Brain microvascular endothelial cell (primary cell): ENCODE data around the gene ATP1A4.
A peak's percentile ranks its signal among the peaks of the same experiment; 100 is the strongest.

ENCODE experiments used
- DNase-seq: peaks from one replicate; pipeline ENCODE4 v3.0.0-alpha.2; 2020
- H3K27ac ChIP-seq: fragments of 250-450 bp; sonication (Bioruptor Pico); 2 replicates; pipeline ENCODE4 v1.5.1; 2020; ENCODE audit warnings: mild to moderate bottlenecking, moderate library complexity
- H3K27me3 ChIP-seq: fragments of 250-450 bp; sonication (Bioruptor Pico); replicated peaks from 2 replicates; pipeline ENCODE4 v1.5.1; 2020; ENCODE audit warnings: mild to moderate bottlenecking
- H3K36me3 ChIP-seq: fragments of 250-450 bp; sonication (Bioruptor Pico); replicated peaks from 2 replicates; pipeline ENCODE4 v1.5.1; 2020; ENCODE audit warnings: mild to moderate bottlenecking
- H3K4me3 ChIP-seq: 2 replicates; pipeline ENCODE4 v1.5.1; 2011; ENCODE audit warnings: low read depth, mild to moderate bottlenecking, control low read depth, low read length, moderate library complexity
- in situ Hi-C: cut with HindIII; loops from 2 replicates; pipeline ENCODE4 v1.10.0; 2017; ENCODE audit warnings: low sequenced_read_pairs, low pct_ligation_motif_present
- TF ChIP-seq, protein P1 (sequence below): IDR thresholded peaks from 2 replicates; pipeline ENCODE4 v1.5.1; 2011; ENCODE audit warnings: low read depth, mild to moderate bottlenecking, moderate library complexity, low read length, control low read depth, inconsistent platforms; ENCODE audit errors: missing control alignments

ATP1A4 gene

DNA sequence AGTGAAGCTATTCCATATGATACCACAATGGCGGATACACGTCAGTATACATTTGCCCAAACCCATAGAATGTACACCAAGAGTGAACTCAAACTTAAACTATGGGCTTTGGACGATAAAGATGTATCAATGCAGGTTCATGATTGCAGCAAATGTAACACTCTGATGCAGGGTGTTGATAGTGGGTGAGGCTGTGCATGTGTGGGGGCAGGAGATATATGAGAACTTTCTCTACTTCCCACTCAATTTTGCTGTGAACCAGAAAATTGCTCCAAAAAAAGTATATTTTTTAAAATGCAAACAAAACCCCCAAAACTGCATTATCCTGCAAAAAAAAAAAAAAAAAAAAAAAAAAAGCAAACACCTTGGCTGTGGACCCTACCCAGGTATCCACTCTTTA, 32.5 kb upstream of the ATP1A4 start:
- no peak overlapping the region for H3K27ac ChIP-seq
- DNase-seq, result no peak
- no peaks in the 10 kb centered on the region for H3K36me3 ChIP-seq
- TF ChIP-seq, protein P1, sequence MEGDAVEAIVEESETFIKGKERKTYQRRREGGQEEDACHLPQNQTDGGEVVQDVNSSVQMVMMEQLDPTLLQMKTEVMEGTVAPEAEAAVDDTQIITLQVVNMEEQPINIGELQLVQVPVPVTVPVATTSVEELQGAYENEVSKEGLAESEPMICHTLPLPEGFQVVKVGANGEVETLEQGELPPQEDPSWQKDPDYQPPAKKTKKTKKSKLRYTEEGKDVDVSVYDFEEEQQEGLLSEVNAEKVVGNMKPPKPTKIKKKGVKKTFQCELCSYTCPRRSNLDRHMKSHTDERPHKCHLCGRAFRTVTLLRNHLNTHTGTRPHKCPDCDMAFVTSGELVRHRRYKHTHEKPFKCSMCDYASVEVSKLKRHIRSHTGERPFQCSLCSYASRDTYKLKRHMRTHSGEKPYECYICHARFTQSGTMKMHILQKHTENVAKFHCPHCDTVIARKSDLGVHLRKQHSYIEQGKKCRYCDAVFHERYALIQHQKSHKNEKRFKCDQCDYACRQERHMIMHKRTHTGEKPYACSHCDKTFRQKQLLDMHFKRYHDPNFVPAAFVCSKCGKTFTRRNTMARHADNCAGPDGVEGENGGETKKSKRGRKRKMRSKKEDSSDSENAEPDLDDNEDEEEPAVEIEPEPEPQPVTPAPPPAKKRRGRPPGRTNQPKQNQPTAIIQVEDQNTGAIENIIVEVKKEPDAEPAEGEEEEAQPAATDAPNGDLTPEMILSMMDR, result no peak
- in situ Hi-C loops, result no loop called here
- no peak overlapping the region for H3K4me3 ChIP-seq
- peaks cover 32% of the 10 kb centered on the region for H3K27me3 ChIP-seq

DNA sequence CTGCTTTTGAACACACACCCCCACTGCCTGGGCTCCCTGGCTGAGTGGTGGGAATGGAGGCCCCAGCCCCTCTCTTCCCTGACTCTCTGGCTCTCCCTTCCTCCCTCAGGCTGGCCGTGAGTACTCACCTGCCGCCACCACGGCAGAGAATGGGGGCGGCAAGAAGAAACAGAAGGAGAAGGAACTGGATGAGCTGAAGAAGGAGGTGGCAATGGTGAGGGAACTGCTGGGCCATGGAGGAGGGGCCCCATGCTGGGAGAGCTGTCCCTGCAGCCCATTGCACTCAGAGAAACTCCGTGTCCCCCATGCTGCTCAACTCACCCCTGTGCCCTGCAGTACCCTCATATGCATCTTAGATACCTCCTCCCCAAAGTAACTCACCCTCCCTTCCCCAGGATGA, 30.6 kb upstream of the ATP1A4 start:
- Histone ChIP-seq H3K36me3 (no peaks in the 10 kb centered on the region), H3K4me3 (no peak overlapping the region), H3K27ac (no peak overlapping the region), H3K27me3 (peaks cover 14% of the 10 kb centered on the region)
- in situ Hi-C loops, result no loop called here
- no peak for DNase-seq
- TF ChIP-seq, protein P1, result no peak

DNA sequence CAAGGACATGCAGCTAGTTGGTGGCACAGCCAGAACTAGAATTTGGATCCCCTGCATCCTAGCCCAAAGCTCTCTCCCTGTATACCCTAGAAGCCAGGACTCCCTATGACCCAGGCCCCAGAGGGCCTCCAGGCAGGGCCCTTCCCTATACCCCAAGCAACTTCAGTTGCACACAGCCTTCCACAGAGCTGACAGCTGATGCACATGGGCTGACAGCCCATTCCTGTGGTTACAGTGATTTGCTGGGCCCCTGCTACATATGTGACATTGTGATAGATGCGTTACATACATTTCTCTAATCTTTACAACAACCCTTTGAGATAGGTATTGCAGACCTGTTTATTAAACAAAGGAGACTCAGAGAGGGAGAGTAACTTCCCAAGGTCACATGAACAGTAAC, 30.0 kb upstream of the ATP1A4 start:
- Histone ChIP-seq H3K27me3 (peaks cover 10% of the 10 kb centered on the region), H3K36me3 (no peaks in the 10 kb centered on the region), H3K27ac (no peak overlapping the region), H3K4me3 (no peak overlapping the region)
- TF ChIP-seq, protein P1, result no peak
- in situ Hi-C loops, result no loop called here
- no peak for DNase-seq

DNA sequence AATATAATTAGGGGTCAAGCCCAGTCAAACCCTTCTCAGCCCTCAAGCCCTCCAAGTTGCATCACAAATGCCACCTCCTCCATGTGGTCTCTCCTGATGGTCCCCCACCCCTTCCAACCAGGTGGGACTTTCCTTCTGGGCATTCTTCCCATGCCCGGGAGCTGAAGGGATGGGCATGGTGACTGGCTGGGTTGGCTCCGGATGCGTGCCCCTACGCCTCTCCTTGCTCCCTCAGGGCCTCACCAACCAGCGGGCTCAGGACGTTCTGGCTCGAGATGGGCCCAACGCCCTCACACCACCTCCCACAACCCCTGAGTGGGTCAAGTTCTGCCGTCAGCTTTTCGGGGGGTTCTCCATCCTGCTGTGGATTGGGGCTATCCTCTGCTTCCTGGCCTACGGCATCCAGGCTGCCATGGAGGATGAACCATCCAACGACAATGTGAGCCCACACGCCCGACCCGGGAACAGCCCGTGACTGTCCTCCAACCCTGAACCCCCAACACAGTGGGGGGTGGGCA, 28.4 kb upstream of the ATP1A4 start:
- Histone ChIP-seq H3K4me3 (no peak overlapping the region), H3K27ac (no peak overlapping the region)

DNA sequence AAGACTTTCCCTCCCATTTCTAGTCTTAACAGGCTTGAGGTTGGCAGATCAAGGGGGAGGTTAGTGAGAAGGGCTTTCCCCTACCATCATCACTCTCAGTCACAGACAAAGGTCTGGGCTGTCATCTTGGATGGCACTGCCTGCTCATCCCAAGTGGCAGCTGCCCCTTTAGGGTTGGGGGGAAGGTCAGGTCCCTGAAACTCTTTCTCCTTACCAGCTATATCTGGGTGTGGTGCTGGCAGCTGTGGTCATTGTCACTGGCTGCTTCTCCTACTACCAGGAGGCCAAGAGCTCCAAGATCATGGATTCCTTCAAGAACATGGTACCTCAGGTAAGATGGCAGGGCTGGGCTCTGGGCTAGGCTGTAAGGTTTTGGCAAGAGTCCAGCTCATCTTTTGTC, 27.7 kb upstream of the ATP1A4 start:
- TF ChIP-seq, protein P1, result no peak
- Histone ChIP-seq H3K27me3 (no peaks in the 10 kb centered on the region), H3K27ac (no peak overlapping the region), H3K4me3 (no peak overlapping the region), H3K36me3 (no peaks in the 10 kb centered on the region)
- in situ Hi-C loops, result no loop called here
- no peak for DNase-seq

More for the DNA sequence above, 28.4 kb upstream of the ATP1A4 start:
- Histone ChIP-seq H3K36me3 (no peaks in the 10 kb centered on the region), H3K27me3 (peaks cover 2% of the 10 kb centered on the region)
- TF ChIP-seq, protein P1, result no peak
- in situ Hi-C loops, result no loop called here
- DNase-seq, result no peak

DNA sequence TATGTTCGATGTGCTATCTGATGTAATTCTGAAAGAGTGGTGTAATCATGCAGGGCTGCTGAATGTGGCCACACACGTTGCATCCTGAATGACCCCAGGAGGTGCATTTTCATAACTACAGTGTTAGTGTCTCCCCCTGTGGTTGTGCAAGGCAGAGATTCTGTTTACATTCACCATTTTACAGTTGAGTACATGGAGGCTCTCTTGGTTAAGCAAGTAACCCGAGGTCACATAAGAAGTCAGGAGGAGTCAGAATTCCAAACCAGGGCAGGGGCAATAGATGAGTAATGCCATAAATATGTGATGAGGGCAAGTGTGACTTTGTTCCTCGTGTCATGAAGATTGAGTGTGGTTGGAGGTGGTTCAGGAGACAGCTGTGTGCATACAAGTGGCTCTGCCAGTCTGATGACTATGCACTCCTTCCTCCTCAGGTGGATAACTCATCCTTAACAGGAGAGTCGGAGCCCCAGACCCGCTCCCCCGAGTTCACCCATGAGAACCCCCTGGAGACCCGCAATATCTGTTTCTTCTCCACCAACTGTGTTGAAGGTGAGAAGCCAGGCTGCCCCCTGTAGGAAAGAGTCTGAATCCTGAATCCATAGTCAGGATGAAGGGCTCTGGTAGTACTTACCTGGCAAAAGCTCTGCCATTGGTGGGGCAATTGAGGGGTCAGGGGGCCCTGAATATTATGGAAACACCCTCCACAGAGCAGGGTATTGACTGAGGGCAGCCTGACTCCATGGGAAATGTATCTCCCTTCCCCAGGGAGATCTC, 26.5 kb upstream of the ATP1A4 start:
- Histone ChIP-seq H3K36me3 (no peaks in the 10 kb centered on the region), H3K27me3 (no peaks in the 10 kb centered on the region), H3K4me3 (no peak overlapping the region), H3K27ac (no peak overlapping the region)
- TF ChIP-seq, protein P1, result peak; percentile 34
- DNase-seq, result peak; percentile 22
- in situ Hi-C loops, result no loop called here
